HEK293 (cell line): ENCODE data around the gene ERP44.
"Not testable (repeated sequence)": the region's sequence is repeated elsewhere in the genome, so short reads cannot be mapped to it uniquely, and the experiment has no call there.

Experiments
- CTCF ChIA-PET: fragments of 350-600 bp; formaldehyde crosslinking; extraction: SDS; loops from one replicate; lab custom pipeline; 2021; ENCODE audit warnings: antibody characterized with exemption; lab: Yijun Ruan, JAX
- POLR2A ChIA-PET: fragments of 300-600 bp; formaldehyde crosslinking; extraction: SDS; loops from one replicate; lab custom pipeline; 2020; ENCODE audit warnings: antibody characterized with exemption, inconsistent platforms; lab: Yijun Ruan, JAX
- H3K27ac ChIP-seq: fragments of 200-500 bp; sonication (Bioruptor generic); 2 replicates; pipeline ENCODE4 v1.5.1; 2014; ENCODE audit warnings: low read depth, low read length, control low read depth, inconsistent platforms; ENCODE audit errors: extremely low read depth
- H3K36me3 ChIP-seq, 2 experiments: fragments of 200-500 bp in 1 of 2; sonication (Bioruptor generic) in 1 of 2; 1 replicate in 1 of 2; 2 replicates in 1 of 2; pipeline ENCODE4 v1.5.1; 2014 to 2017; ENCODE audit warnings: inconsistent platforms in 2 of 2, low read length in 2 of 2; ENCODE audit not compliant: control insufficient read depth in 2 of 2, insufficient read depth in 1 of 2
- H3K4me1 ChIP-seq: fragments of 200-500 bp; sonication (Bioruptor generic); 2 replicates; pipeline ENCODE4 v1.5.1; 2014; ENCODE audit warnings: mild to moderate bottlenecking, low read length, inconsistent platforms; ENCODE audit not compliant: control insufficient read depth, insufficient read depth
- H3K4me3 ChIP-seq: 2 replicates; pipeline ENCODE4 v1.5.1; 2011; ENCODE audit warnings: low read depth, mild to moderate bottlenecking, control low read depth, low read length, moderate library complexity
- H3K9me3 ChIP-seq: fragments of 200-500 bp; sonication (Bioruptor generic); 2 replicates; pipeline ENCODE4 v1.5.1; 2014; ENCODE audit warnings: low read depth, low read length, inconsistent platforms; ENCODE audit not compliant: control insufficient read depth, insufficient read depth
- YY2 ChIP-seq: fragments of 450-650 bp; formaldehyde crosslinking; IDR thresholded peaks from 2 replicates; pipeline ENCODE4 v1.5.1; 2016; ENCODE audit warnings: missing biosample characterization, missing genetic modification characterization
- ZBTB21 ChIP-seq: fragments of 450-650 bp; formaldehyde crosslinking; IDR thresholded peaks from 2 replicates; pipeline ENCODE4 v1.5.1; 2017; ENCODE audit warnings: missing biosample characterization, missing genetic modification characterization
- ZEB2 ChIP-seq: fragments of 450-650 bp; formaldehyde crosslinking; IDR thresholded peaks from 2 replicates; pipeline ENCODE4 v1.5.1; 2016; ENCODE audit warnings: missing biosample characterization, missing genetic modification characterization
- ZFP37 ChIP-seq: fragments of 450-650 bp; formaldehyde crosslinking; IDR thresholded peaks from 2 replicates; pipeline ENCODE4 v1.5.1; 2016; ENCODE audit warnings: missing biosample characterization, missing genetic modification characterization
- ZFP41 ChIP-seq: fragments of 450-650 bp; formaldehyde crosslinking; IDR thresholded peaks from 2 replicates; pipeline ENCODE4 v1.5.1; 2016; ENCODE audit warnings: missing biosample characterization, missing genetic modification characterization, borderline replicate concordance
- ZNF157 ChIP-seq: fragments of 450-650 bp; formaldehyde crosslinking; IDR thresholded peaks from 2 replicates; pipeline ENCODE4 v1.5.1; 2016; ENCODE audit warnings: missing biosample characterization, missing genetic modification characterization
- ZNF341 ChIP-seq: fragments of 450-650 bp; formaldehyde crosslinking; IDR thresholded peaks from 2 replicates; pipeline ENCODE4; 2016; ENCODE audit warnings: low read depth, missing biosample characterization, missing genetic modification characterization
- ZNF501 ChIP-seq: fragments of 450-650 bp; formaldehyde crosslinking; IDR thresholded peaks from 2 replicates; pipeline ENCODE4 v1.5.1; 2016; ENCODE audit warnings: missing biosample characterization, missing genetic modification characterization
- ZNF626 ChIP-seq: fragments of 450-650 bp; sonication (Bioruptor Pico); formaldehyde crosslinking; IDR thresholded peaks from 2 replicates; pipeline ENCODE4 v1.5.1; 2018; ENCODE audit warnings: missing biosample characterization, missing genetic modification characterization, inconsistent platforms
- ZNF701 ChIP-seq: fragments of 450-650 bp; formaldehyde crosslinking; IDR thresholded peaks from 2 replicates; pipeline ENCODE4 v1.5.1; 2016; ENCODE audit warnings: missing biosample characterization, missing genetic modification characterization
- ZNF792 ChIP-seq: fragments of 450-650 bp; formaldehyde crosslinking; IDR thresholded peaks from 2 replicates; pipeline ENCODE4 v1.5.1; 2016; ENCODE audit warnings: missing biosample characterization, missing genetic modification characterization
- TF ChIP-seq, protein P1 (sequence below): fragments of 450-650 bp; formaldehyde crosslinking; IDR thresholded peaks from 2 replicates; pipeline ENCODE4 v1.5.1; 2017; ENCODE audit warnings: missing biosample characterization, missing genetic modification characterization
- TF ChIP-seq, protein P2 (sequence below): fragments of 450-650 bp; formaldehyde crosslinking; IDR thresholded peaks from 2 replicates; pipeline ENCODE4 v1.5.0; 2017; ENCODE audit warnings: missing biosample characterization, missing genetic modification characterization, borderline replicate concordance
- TF ChIP-seq, protein P3 (sequence below): fragments of 450-650 bp; formaldehyde crosslinking; IDR thresholded peaks from 2 replicates; pipeline ENCODE4 v1.5.1; 2016; ENCODE audit warnings: missing biosample characterization, missing genetic modification characterization
- TF ChIP-seq, protein P4 (sequence below): fragments of 450-650 bp; formaldehyde crosslinking; IDR thresholded peaks from 2 replicates; pipeline ENCODE4 v1.5.1; 2016; ENCODE audit warnings: missing biosample characterization, missing genetic modification characterization

The ERP44 gene

DNA sequence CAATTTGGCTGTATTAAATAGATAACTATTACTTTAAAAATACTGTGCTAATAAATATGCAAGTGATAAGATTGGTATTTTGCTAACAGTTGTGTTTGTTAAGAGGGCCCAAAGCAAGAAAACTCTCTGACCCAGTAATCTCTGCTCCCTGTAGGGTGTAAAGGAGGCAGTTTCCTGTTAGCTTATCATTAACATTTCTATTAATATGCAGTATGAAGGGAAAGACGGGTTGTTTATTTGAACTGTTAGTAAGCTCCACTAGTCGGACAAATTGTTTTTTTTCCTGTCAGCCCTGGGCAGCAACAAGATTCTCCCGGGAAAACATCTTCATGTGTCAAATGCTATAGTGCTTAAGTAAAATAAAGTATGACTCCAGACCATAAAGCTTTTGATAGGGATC lies 35.6 kb downstream of the ERP44 start:
- TF ChIP-seq ZNF341 (no peak), ZBTB21 (no peak), ZNF701 (tag by site-specific recombination) (no peak), ZNF501 (tag by site-specific recombination) (no peak), ZFP37 (no peak), ZFP41 (tag by site-specific recombination) (no peak), ZNF792 (tag by site-specific recombination) (no peak), ZNF626 (no peak), ZNF157 (no peak), YY2 (tag by site-specific recombination) (no peak), ZEB2 (no peak)
- TF ChIP-seq, protein P1, sequence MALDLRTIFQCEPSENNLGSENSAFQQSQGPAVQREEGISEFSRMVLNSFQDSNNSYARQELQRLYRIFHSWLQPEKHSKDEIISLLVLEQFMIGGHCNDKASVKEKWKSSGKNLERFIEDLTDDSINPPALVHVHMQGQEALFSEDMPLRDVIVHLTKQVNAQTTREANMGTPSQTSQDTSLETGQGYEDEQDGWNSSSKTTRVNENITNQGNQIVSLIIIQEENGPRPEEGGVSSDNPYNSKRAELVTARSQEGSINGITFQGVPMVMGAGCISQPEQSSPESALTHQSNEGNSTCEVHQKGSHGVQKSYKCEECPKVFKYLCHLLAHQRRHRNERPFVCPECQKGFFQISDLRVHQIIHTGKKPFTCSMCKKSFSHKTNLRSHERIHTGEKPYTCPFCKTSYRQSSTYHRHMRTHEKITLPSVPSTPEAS (tag by site-specific recombination): no peak
- TF ChIP-seq, protein P2, sequence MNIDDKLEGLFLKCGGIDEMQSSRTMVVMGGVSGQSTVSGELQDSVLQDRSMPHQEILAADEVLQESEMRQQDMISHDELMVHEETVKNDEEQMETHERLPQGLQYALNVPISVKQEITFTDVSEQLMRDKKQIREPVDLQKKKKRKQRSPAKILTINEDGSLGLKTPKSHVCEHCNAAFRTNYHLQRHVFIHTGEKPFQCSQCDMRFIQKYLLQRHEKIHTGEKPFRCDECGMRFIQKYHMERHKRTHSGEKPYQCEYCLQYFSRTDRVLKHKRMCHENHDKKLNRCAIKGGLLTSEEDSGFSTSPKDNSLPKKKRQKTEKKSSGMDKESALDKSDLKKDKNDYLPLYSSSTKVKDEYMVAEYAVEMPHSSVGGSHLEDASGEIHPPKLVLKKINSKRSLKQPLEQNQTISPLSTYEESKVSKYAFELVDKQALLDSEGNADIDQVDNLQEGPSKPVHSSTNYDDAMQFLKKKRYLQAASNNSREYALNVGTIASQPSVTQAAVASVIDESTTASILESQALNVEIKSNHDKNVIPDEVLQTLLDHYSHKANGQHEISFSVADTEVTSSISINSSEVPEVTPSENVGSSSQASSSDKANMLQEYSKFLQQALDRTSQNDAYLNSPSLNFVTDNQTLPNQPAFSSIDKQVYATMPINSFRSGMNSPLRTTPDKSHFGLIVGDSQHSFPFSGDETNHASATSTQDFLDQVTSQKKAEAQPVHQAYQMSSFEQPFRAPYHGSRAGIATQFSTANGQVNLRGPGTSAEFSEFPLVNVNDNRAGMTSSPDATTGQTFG (tag by site-specific recombination): no peak
- TF ChIP-seq, protein P3, sequence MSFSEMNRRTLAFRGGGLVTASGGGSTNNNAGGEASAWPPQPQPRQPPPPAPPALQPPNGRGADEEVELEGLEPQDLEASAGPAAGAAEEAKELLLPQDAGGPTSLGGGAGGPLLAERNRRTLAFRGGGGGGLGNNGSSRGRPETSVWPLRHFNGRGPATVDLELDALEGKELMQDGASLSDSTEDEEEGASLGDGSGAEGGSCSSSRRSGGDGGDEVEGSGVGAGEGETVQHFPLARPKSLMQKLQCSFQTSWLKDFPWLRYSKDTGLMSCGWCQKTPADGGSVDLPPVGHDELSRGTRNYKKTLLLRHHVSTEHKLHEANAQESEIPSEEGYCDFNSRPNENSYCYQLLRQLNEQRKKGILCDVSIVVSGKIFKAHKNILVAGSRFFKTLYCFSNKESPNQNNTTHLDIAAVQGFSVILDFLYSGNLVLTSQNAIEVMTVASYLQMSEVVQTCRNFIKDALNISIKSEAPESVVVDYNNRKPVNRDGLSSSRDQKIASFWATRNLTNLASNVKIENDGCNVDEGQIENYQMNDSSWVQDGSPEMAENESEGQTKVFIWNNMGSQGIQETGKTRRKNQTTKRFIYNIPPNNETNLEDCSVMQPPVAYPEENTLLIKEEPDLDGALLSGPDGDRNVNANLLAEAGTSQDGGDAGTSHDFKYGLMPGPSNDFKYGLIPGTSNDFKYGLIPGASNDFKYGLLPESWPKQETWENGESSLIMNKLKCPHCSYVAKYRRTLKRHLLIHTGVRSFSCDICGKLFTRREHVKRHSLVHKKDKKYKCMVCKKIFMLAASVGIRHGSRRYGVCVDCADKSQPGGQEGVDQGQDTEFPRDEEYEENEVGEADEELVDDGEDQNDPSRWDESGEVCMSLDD (tag by site-specific recombination): no peak
- TF ChIP-seq, protein P4, sequence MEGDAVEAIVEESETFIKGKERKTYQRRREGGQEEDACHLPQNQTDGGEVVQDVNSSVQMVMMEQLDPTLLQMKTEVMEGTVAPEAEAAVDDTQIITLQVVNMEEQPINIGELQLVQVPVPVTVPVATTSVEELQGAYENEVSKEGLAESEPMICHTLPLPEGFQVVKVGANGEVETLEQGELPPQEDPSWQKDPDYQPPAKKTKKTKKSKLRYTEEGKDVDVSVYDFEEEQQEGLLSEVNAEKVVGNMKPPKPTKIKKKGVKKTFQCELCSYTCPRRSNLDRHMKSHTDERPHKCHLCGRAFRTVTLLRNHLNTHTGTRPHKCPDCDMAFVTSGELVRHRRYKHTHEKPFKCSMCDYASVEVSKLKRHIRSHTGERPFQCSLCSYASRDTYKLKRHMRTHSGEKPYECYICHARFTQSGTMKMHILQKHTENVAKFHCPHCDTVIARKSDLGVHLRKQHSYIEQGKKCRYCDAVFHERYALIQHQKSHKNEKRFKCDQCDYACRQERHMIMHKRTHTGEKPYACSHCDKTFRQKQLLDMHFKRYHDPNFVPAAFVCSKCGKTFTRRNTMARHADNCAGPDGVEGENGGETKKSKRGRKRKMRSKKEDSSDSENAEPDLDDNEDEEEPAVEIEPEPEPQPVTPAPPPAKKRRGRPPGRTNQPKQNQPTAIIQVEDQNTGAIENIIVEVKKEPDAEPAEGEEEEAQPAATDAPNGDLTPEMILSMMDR (tag by site-specific recombination): no peak
- H3K9me3 ChIP-seq: no peaks in the 10 kb centered on the region
- POLR2A ChIA-PET: interaction anchor here (0.5 kb wide), 1 partner anchor 31 kb away, joined by 3 read pairs; no protein-coding TSS in a partner anchor
- CTCF ChIA-PET: no interaction called here
- no peak overlapping the region for H3K4me3 ChIP-seq
- no peaks in the 10 kb centered on the region for H3K36me3 ChIP-seq
- H3K27ac ChIP-seq: no peak overlapping the region
- H3K4me1 ChIP-seq: peaks cover 6% of the 10 kb centered on the region

DNA sequence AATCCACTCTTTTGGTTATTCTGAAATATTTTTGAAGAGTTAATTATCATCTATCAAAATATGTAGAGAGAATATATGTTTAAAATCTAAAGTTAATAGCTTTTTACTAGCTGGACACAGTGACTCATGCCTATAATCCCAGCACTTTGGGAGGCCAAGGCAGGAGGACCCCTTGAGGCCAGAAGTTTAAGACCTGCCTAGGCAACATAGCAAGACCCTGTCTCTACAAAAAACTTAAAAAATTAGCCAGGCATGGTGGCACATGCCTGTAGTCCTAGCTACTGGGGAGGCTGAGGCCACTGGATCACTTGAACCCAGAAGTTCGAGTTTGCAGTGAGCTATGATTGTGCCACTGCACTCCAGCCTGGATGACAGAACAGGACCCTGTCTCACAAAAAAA lies 36.1 kb downstream of the ERP44 start:
- H3K27ac ChIP-seq, CTCF ChIA-PET, H3K4me1 ChIP-seq, H3K36me3 ChIP-seq, H3K4me3 ChIP-seq, H3K9me3 ChIP-seq: not testable (repeated sequence)
- POLR2A ChIA-PET: interaction anchor here (0.5 kb wide), 1 partner anchor 32 kb away, joined by 3 read pairs; no protein-coding TSS in a partner anchor
